Activated CD8-positive, alpha-beta memory T cell treated with anti-CD3 and anti-CD28 coated beads for 48 hours (primary cell): Measurements from ENCODE around the gene MIPEP.

Experiments used
- DNase-seq, 3 experiments: peaks; one replicate each; pipeline ENCODE4 v3.0.0-alpha.2; 2020; ENCODE audit warnings: low read depth in 2 of 3, low spot score in 2 of 3

Gene MIPEP

GRCh38 chr13:23852351-23852750 lies 36.8 kb downstream of the MIPEP start:
- no peak for DNase-seq

DNA sequence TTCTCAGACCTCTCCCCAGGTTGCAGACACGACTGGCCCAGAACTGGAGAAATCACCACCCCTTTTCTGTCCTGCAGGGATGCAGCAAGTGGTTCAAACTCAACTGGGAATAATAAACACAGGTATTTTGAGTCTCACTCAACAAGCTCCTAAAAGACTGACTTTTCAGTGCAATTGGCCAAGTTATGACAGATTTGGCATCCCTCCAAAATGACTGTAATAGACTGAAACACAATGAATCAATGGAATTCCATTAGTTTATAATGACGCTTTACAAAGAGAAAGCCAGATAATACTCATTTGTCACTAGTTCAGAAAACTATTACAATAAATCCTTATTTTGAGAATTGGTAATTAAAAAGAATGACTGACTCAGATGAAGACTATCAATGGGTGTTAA lies 38.1 kb downstream of the MIPEP start:
- DNase-seq, result no peak

DNA sequence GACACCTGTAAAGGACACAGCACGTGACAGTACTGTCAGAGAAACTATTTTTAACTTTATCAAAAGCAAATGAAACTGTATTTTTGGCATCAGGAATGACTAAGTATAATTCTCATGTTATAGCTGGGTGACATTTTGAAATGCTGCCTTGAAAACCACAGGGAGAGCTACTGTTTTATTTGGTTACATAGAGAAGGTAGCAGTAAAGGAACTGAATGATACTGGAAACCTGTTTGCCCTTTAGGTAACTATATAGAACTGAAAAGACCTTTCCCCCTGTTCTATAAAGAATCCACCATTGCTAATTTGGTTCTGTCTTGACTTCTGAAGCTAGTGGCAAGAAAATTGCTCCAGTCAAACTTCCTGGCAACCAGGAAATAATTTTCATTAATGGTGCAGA lies 39.1 kb downstream of the MIPEP start:
- no peak for DNase-seq

GRCh38 chr13:23849670-23850069 lies 39.5 kb downstream of the MIPEP start:
- DNase-seq, result no peak

DNA sequence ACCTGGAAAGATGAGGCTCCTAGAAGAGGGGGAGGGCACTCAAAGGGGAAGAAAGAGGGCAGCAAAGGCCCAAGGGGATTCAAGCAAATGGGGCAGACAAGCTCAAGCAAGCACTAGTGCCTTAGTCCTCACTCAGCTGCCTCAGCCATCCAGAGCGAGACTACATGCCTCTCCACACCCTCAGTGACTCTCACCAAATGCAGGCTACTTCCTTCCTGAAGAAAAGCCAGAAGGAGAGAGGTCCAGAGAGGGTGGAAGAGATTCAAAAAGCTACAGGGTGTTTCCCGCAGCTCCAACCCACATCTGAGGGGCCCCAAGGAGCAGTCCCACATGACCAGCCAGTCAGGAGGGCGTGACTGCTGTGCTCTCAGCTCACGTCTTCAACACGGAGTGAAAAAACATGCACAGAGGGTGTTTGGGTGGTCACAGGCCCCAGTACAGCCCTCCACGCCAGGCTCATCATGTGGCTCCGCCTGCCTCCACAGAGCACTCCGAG lies 40.5 kb downstream of the MIPEP start:
- no peak for DNase-seq

DNA sequence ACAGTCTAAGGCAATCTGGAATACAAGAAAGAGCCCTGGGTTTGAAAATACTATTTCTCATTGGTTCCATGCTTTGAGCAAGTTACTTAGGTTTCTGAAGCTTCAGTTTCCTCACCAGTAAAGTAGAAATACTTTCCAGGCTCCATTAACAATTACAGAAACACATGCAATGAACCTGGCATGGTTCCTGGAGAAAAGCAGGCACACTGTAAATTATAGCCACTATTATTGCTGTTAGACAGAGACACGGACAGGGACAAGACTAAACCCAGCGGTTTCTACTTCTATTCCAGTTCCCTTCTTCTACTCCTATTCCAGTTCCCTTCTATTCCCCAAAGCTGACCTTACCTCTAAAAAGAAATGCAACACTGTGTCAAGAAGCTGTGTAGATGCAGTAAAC lies 41.2 kb downstream of the MIPEP start:
- DNase-seq, result no peak

DNA sequence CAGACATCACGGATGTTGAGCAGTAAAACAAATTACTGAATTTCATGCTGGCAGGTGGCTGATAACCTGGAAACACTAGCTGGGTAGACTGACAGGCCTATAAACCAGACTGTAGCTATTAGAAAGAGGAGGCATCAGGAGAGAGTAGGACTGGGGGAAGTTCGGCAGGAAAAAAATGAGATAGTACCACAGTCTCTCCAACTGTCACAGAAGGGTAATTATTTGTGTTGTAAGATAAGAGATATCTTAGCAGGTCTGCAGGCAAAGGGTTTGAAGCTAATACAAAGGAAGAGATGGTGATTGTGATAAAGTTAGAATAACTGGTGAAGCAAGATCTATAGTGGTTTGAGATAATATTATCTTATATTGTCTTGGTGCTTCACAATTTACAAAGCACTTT lies 41.7 kb downstream of the MIPEP start:
- no peak for DNase-seq

DNA sequence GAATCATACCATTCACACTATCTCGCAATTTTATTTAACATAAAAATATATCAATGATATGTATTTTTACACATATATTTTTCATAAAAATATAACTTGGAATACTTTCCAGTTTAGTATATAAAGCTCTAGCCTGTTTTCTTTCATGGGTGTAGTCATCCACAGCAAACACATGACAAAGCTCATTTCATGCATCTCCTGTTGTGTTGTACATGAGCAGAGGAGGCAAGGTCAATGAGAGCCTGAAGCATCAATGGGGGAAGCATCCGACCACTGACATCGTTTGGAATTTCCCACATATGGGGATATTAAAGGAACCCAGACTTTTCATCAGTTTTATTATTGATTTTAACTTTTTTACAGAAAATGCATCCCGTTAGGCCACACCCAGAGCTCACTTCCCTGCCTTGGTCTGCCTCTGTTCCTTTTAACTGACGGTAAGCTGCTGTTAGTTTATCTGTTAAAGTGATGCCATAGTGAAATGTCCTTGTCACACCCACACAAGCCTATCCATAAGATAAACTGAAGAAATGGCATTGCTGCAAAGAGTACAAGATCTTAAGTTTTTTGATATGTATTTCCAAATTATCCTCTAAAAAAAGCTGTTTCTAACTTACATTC lies 44.0 kb downstream of the MIPEP start:
- DNase-seq, result no peak

DNA sequence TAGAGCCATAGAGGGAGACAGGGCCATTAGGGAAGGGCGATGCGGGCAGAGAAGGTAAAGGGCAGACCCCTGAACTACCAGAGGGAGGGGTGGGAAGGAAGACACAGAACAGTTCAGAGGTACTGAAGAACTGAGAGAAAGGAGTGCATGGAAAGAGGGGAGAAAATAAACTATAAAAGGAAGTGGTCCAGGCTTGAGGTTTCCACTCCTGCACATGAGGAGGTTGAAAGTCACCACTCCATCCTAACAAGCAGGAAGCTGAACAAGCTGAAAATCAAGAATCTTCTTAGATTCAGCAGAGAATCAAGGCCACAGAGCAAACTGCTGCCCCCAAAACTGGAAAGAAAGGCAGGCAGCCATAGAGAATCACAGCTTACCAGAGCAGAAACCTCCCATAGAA lies 45.1 kb downstream of the MIPEP start:
- DNase-seq, result no peak

- DNase-seq, result no peak
These were observed 45.8 kb downstream of the MIPEP start for GRCh38 chr13:23843436-23843835.

DNA sequence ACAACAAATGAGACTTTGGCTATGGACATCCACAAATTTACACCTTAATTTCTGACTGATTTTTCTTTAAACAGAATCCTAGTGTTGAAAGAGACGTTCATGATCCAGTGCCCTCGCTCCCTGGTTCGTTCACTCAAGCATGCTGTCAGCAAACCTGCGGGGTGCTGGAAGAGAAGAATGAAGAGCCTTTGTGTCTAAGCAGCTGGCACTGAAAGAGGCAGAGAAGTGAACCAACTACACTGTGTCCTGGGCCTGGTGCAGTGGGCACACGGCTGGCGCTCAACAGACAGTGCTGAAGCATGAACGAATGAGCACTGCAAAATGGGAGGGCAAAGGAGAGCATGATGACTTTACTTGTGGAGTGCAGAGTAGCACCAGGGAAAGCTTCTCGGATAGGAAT lies 46.8 kb downstream of the MIPEP start:
- DNase-seq, result no peak

GRCh38 chr13:23833733-23834611 lies 55.2 kb downstream of the MIPEP start:
- no peak for DNase-seq

DNA sequence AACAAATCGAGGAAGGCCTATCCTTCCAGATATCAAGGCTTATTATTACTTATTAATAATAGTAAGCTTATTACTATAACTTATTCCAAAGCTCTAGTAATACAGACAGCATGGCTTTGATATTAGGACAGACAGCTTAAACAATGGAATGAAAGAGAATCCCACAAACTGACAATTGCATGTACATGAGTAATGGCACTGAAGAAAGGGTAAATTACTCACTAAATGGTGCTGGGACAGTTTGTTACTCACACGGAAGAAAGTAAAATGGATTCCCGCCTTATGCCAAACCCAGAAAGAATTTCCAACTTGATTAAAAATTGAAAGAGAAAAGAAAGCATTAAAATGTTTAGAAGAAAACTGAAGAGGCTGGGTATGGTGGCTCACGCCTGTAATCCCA lies 60.3 kb downstream of the MIPEP start:
- DNase-seq, result no peak

- DNase-seq, result no peak
These were observed 61.1 kb downstream of the MIPEP start for GRCh38 chr13:23828086-23828485.

DNA sequence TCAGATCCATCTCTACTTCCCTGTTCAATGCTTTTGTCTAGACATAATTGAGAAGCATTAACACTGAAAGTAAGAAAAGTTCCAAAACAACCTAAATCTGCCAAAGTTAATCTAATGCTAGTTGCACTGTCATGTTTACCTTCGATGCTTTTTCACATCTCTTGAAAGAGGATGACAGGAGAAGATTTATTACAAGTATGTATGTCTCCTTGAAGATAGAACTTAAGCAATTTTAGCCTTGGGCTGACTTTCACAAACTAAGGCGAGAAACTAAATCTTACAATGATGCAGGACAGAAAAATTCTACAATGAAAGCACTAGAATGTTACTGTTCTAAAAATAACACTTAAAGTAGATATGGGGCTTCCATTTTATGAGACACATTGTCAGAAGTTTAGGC lies 64.0 kb downstream of the MIPEP start:
- DNase-seq, result no peak

DNA sequence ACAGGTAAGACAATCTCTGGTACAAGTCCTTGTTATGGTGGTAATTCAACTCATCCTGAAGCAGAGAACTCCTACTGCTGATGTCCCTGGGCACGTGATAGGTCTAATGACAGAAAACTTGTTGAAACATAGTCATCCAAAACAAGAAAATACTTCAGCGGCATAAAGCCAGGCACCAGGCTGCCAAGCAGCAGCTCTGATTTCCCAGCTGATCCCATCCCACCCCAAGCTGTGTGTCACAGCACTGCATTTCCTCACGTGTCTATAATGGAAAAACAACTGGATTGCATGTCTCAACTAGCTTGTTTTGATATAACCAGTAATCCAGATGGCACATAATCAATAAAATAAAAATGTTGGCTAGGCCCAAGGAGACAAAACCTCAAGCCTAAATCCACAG lies 64.8 kb downstream of the MIPEP start:
- no peak for DNase-seq

DNA sequence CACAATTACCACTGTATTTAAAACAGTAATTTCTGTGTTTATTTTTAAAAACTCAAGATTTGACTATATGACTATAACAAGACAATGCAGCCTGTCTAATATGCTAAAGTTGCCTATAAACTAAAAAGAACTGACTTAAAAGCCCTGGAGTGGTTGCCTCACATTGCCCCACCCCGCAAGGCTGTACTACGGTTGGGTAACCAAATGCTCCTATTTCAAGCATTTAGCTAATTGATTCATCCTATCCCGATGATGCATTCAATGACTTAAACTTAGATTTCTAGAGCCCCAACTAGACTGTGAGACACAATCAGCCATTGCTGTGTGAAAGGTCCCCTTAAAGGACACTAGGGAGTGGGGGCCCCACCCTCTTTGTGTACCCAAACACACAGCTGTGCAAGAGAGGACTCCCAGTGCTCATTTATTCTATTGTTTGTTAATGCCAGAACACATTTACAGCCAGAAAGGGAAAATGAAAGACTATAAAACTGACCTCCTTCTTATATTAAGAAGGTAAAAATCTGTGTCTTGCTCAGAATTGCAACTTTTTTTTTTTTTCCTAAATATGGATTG lies 66.9 kb downstream of the MIPEP start:
- no peak for DNase-seq

GRCh38 chr13:23820530-23820929 lies 68.7 kb downstream of the MIPEP start:
- no peak for DNase-seq

DNA sequence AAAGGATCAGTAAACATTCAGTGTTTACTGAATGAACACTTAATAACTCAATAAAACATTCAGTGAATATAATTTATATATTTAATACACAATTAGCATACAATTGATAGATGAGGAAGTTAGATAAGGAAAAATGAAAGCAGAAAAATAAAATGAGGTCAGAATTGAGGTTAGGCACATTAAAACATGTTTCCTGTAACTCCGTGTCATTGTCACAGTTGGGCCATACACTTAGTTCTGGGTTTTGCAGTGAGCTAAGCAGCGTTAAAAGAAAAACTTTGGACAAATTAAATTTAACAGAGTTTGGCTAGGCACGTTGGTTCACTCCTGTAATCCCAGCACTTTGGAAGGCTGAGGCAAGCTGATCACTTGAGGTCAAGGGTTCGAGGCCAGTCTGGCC lies 71.4 kb downstream of the MIPEP start:
- no peak for DNase-seq

- no peak for DNase-seq
These were observed 72.1 kb downstream of the MIPEP start for GRCh38 chr13:23817136-23817535.

DNA sequence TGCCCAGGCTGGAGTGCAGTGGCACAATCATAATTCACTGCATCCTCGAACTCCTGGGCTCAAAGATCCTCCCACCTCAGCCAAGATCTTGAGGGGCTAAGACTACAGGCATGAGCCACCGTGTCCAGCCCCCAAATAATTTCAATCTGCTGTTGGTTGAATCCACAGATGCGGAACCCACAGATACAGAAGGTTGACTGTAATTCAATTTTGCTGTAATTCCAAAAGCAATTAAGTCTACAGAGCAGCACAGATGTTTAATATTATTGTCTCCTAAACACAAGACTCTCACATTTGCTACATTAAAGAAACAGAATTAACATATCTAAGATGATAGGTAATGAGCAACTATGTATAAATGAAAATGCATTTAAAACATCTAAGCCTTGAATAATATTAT lies 75.6 kb downstream of the MIPEP start:
- DNase-seq, result no peak

GRCh38 chr13:23811366-23812062 lies 77.7 kb downstream of the MIPEP start:
- DNase-seq, result no peak
